Smooth muscle cell (in vitro differentiated cells): ENCODE data around the gene SYPL1. TPM values are rescaled to one million over a fixed set of nuclear protein-coding genes. Genes with fewer than 3 reads are reported as not detected.

ENCODE experiments used
- DNase-seq: peaks from one replicate; lab custom pipeline; 2025; ENCODE audit not compliant: unreplicated experiment; lab: John Stamatoyannopoulos, UW
- H2AFZ ChIP-seq: fragments of 200-600 bp; sonication (generic); 2 replicates; pipeline ENCODE4 v1.6.0; 2016; ENCODE audit warnings: antibody characterized with exemption, low read depth, mild to moderate bottlenecking
- H3F3A ChIP-seq: fragments of 200-600 bp; sonication (generic); 2 replicates; pipeline ENCODE4 v1.6.0; 2017; ENCODE audit warnings: antibody characterized with exemption, low read depth
- H3K27ac ChIP-seq: fragments of 200-600 bp; sonication (generic); 2 replicates; pipeline ENCODE4 v1.5.1; 2016; ENCODE audit warnings: low read depth, mild to moderate bottlenecking
- H3K27me3 ChIP-seq: fragments of 200-600 bp; sonication (generic); 2 replicates; pipeline ENCODE4 v1.6.1; 2016; ENCODE audit warnings: low read depth, mild to moderate bottlenecking
- H3K36me3 ChIP-seq: fragments of 200-600 bp; sonication (generic); 2 replicates; pipeline ENCODE4 v1.5.1; 2016; ENCODE audit warnings: low read depth
- H3K4me1 ChIP-seq: fragments of 200-600 bp; sonication (generic); 2 replicates; pipeline ENCODE4 v1.5.1; 2016; ENCODE audit warnings: low read depth
- H3K4me2 ChIP-seq: fragments of 200-600 bp; sonication (generic); 2 replicates; pipeline ENCODE4 v1.6.0; 2016; ENCODE audit warnings: mild to moderate bottlenecking
- H3K4me3 ChIP-seq: fragments of 200-600 bp; sonication (generic); 2 replicates; pipeline ENCODE4 v1.5.1; 2016; ENCODE audit warnings: mild to moderate bottlenecking
- H3K79me2 ChIP-seq: fragments of 200-600 bp; sonication (generic); 2 replicates; pipeline ENCODE4 v1.6.0; 2016; ENCODE audit warnings: low read depth, mild to moderate bottlenecking
- H3K9ac ChIP-seq: fragments of 200-600 bp; sonication (generic); 2 replicates; pipeline ENCODE4 v1.6.0; 2016; ENCODE audit warnings: low read depth
- H3K9me3 ChIP-seq: fragments of 200-600 bp; sonication (generic); replicated peaks from 2 replicates; pipeline ENCODE4 v1.5.1; 2016; ENCODE audit warnings: low read depth
- H4K20me1 ChIP-seq: fragments of 200-600 bp; sonication (generic); 2 replicates; pipeline ENCODE4 v1.6.0; 2016; ENCODE audit warnings: low read depth
- CTCF ChIP-seq: fragments of 200-600 bp; sonication (generic); IDR thresholded peaks from 2 replicates; pipeline ENCODE4 v1.5.1; 2017; ENCODE audit warnings: borderline replicate concordance, mild to moderate bottlenecking, antibody characterized with exemption; ENCODE audit not compliant: insufficient read depth, poor library complexity, severe bottlenecking
- WGBS: methylation state at CpG from one replicate; pipeline ENCODE4 v1.1.7; 2016; ENCODE audit warnings: low lambda C conversion rate; 5-methylcytosine and 5-hydroxymethylcytosine counted together
- polyA plus RNA-seq: library from polyadenylated mRNA; unstranded; fragments of >200 nt; fragmentation: Nextera tagmentation; extraction: Ambion mirVana; gene quantifications from 2 replicates; pipeline ENCODE4 v1.2.1, GENCODE V29; 2016
- total RNA-seq: library from RNA; depleted of rRNA; stranded (reverse); fragments of >200 nt; gene quantifications from 2 replicates; pipeline ENCODE4 v1.2.3, GENCODE V29; 2014

SYPL1 gene
- total and polyA plus RNA-seq, 2 experiments from 2014 or later: 75.2 to 107 TPM

- Histone ChIP-seq H3K4me1 (peaks cover 8% of the 10 kb centered on the region), H2AFZ (no peak overlapping the region), H4K20me1 (no peaks in the 10 kb centered on the region), H3K36me3 (no peaks in the 10 kb centered on the region), H3K79me2 (no peaks in the 10 kb centered on the region), H3K4me2 (peak overlapping the region; percentile 77), H3K9me3 (no peaks in the 10 kb centered on the region), H3K27me3 (no peaks in the 10 kb centered on the region), H3K27ac (peak overlapping the region; percentile 61), H3K4me3 (no peak overlapping the region), H3K9ac (no peak overlapping the region), H3F3A (peaks cover 9% of the 10 kb centered on the region)
- no peak for TF ChIP-seq CTCF
- 39% methylated on average over 5 of the region's 5 CpGs for WGBS
- peak; percentile 24 for DNase-seq
These were observed 61.4 kb downstream of the SYPL1 start for GRCh38 chr7:106050746-106051117.

- no peaks in the 10 kb centered on the region for H4K20me1 ChIP-seq
- H2AFZ ChIP-seq: no peak overlapping the region
- no peaks in the 10 kb centered on the region for H3K9me3 ChIP-seq
- peak overlapping the region; percentile 77 for H3K4me2 ChIP-seq
- H3K4me1 ChIP-seq: peaks cover 8% of the 10 kb centered on the region
- no peaks in the 10 kb centered on the region for H3K79me2 ChIP-seq
- H3K36me3 ChIP-seq: no peaks in the 10 kb centered on the region
- no peaks in the 10 kb centered on the region for H3K27me3 ChIP-seq
- peak; percentile 9 for TF ChIP-seq CTCF
- peaks cover 9% of the 10 kb centered on the region for H3F3A ChIP-seq
- H3K27ac ChIP-seq: peak overlapping the region; percentile 61
- WGBS: 58% methylated on average over 13 of the region's 13 CpGs
- DNase-seq: no peak
- H3K9ac ChIP-seq: no peak overlapping the region
- no peak overlapping the region for H3K4me3 ChIP-seq
These were observed 61.9 kb downstream of the SYPL1 start for GRCh38 chr7:106050002-106050745.

- Histone ChIP-seq H3K9ac (no peak overlapping the region), H3K4me2 (no peak overlapping the region), H2AFZ (no peak overlapping the region), H3K27ac (no peak overlapping the region), H3K36me3 (no peaks in the 10 kb centered on the region), H3K4me1 (peaks cover 8% of the 10 kb centered on the region), H3K9me3 (no peaks in the 10 kb centered on the region), H3K27me3 (peaks cover 8% of the 10 kb centered on the region), H3F3A (peaks cover 9% of the 10 kb centered on the region), H3K4me3 (no peak overlapping the region), H4K20me1 (no peaks in the 10 kb centered on the region), H3K79me2 (no peaks in the 10 kb centered on the region)
- DNase-seq: no peak
- no peak for TF ChIP-seq CTCF
- 95% methylated on average over 9 of the region's 9 CpGs for WGBS
These were observed 62.9 kb downstream of the SYPL1 start for GRCh38 chr7:106049139-106049752.

GRCh38 chr7:106048706-106049020, 63.4 kb downstream of the SYPL1 start:
- Histone ChIP-seq H3K36me3 (no peaks in the 10 kb centered on the region), H3K27me3 (peaks cover 10% of the 10 kb centered on the region), H3K4me3 (no peak overlapping the region), H3K4me1 (peaks cover 8% of the 10 kb centered on the region), H3K9me3 (no peaks in the 10 kb centered on the region), H4K20me1 (no peaks in the 10 kb centered on the region), H3K27ac (no peak overlapping the region), H3F3A (peaks cover 9% of the 10 kb centered on the region), H3K9ac (no peak overlapping the region), H2AFZ (no peak overlapping the region), H3K4me2 (no peak overlapping the region), H3K79me2 (no peaks in the 10 kb centered on the region)
- DNase-seq: no peak
- TF ChIP-seq CTCF: no peak
- WGBS: 72% methylated on average over 2 of the region's 2 CpGs
